ENCODE measurements around the gene ABHD12. TPM values are rescaled to one million over a fixed set of nuclear protein-coding genes. Genes with fewer than 3 reads are reported as not detected.

ABHD12 gene
- total RNA-seq, 1 experiment from 2014 or later, result 60.1 TPM

GRCh38 chr20:25368976-25369375 lies 21.7 kb downstream of the ABHD12 start:
- intact Hi-C loops (cut with micrococcal nuclease; ENCODE audit: unreplicated experiment), result no loop called here
- BruUV-seq (replicated peaks), result no TSS peak
- ChIA-PET CTCF (no interaction called here), POLR2A (ENCODE audit: unreplicated experiment) (no interaction called here)
- Histone ChIP-seq H3K9me3 (ENCODE audit: insufficient read depth, low read depth) (no peaks in the 10 kb centered on the region), H3K79me2 (ENCODE audit: low read depth) (peaks cover 41% of the 10 kb centered on the region), H3K36me3 (ENCODE audit: low read depth) (0 out of 2 replicates have a peak, but pooled peaks cover 3% of the 10 kb centered on the region), H3K4me3 (no peak overlapping the region), H4K20me1 (ENCODE audit: insufficient read depth) (no peaks in the 10 kb centered on the region), H3K4me2 (no peak overlapping the region), H3K9me2 (ENCODE audit: insufficient read depth) (no peaks in the 10 kb centered on the region), H3K4me1 (replicated peaks; ENCODE audit: insufficient read depth) (no peaks in the 10 kb centered on the region), H3F3A (ENCODE audit: insufficient read depth, low read depth) (peaks cover 9% of the 10 kb centered on the region; the same call in 1 of the 2 replicates), H3K27me3 (ENCODE audit: insufficient read depth, low read depth) (no peaks in the 10 kb centered on the region), H2AFZ (no peak overlapping the region), H3K27ac (no peak overlapping the region)
- TF ChIP-seq EZH2 (IDR thresholded peaks at IDR 0.05; ENCODE audit: low read depth) (no peak), CTCF (conservative IDR thresholded peaks at IDR 0.05) (no peak)
- no peak for DNase-seq

- Histone ChIP-seq H3K4me3 (no peak overlapping the region), H2AFZ (no peak overlapping the region), H3K79me2 (ENCODE audit: low read depth) (peaks cover 41% of the 10 kb centered on the region), H3K27me3 (ENCODE audit: insufficient read depth, low read depth) (no peaks in the 10 kb centered on the region), H4K20me1 (ENCODE audit: insufficient read depth) (no peaks in the 10 kb centered on the region), H3K9me3 (ENCODE audit: insufficient read depth, low read depth) (no peaks in the 10 kb centered on the region), H3K36me3 (ENCODE audit: low read depth) (0 out of 2 replicates have a peak, but pooled peaks cover 3% of the 10 kb centered on the region), H3F3A (ENCODE audit: insufficient read depth, low read depth) (peaks cover 9% of the 10 kb centered on the region; the same call in 1 of the 2 replicates), H3K27ac (no peak overlapping the region), H3K9me2 (ENCODE audit: insufficient read depth) (no peaks in the 10 kb centered on the region), H3K4me1 (replicated peaks; ENCODE audit: insufficient read depth) (no peaks in the 10 kb centered on the region), H3K4me2 (no peak overlapping the region)
- BruUV-seq (replicated peaks), result no TSS peak
- ChIA-PET CTCF (no interaction called here), POLR2A (ENCODE audit: unreplicated experiment) (no interaction called here)
- intact Hi-C loops (cut with micrococcal nuclease; ENCODE audit: unreplicated experiment), result no loop called here
- DNase-seq, result no peak
- no peak for TF ChIP-seq CTCF (conservative IDR thresholded peaks at IDR 0.05)
- no peak for TF ChIP-seq EZH2 (IDR thresholded peaks at IDR 0.05; ENCODE audit: low read depth)
Observed at GRCh38 chr20:25368526-25368925, 22.1 kb downstream of the ABHD12 start.

GRCh38 chr20:25364879-25365699 lies 25.5 kb downstream of the ABHD12 start:
- Histone ChIP-seq H3K9me3 (ENCODE audit: insufficient read depth, low read depth) (no peaks in the 10 kb centered on the region), H3K27ac (no peak overlapping the region), H3K4me3 (no peak overlapping the region), H3K27me3 (ENCODE audit: insufficient read depth, low read depth) (no peaks in the 10 kb centered on the region), H2AFZ (no peak overlapping the region), H3K4me1 (replicated peaks; ENCODE audit: insufficient read depth) (peaks cover 12% of the 10 kb centered on the region; the same call in 1 of the 2 replicates), H3F3A (ENCODE audit: insufficient read depth, low read depth) (0 out of 2 replicates have a peak, but pooled peaks cover 6% of the 10 kb centered on the region), H3K79me2 (ENCODE audit: low read depth) (peaks cover 26% of the 10 kb centered on the region), H3K4me2 (no peak overlapping the region), H3K36me3 (ENCODE audit: low read depth) (0 out of 2 replicates have a peak, but pooled peaks cover 3% of the 10 kb centered on the region), H3K9me2 (ENCODE audit: insufficient read depth) (no peaks in the 10 kb centered on the region), H4K20me1 (ENCODE audit: insufficient read depth) (no peaks in the 10 kb centered on the region)
- BruUV-seq (replicated peaks), result no TSS peak
- no peak for TF ChIP-seq CTCF (conservative IDR thresholded peaks at IDR 0.05)
- intact Hi-C loops (cut with micrococcal nuclease; ENCODE audit: unreplicated experiment), result no loop called here
- DNase-seq, result no peak
- CTCF ChIA-PET, result no interaction called here
- POLR2A ChIA-PET (ENCODE audit: unreplicated experiment), result interaction anchor here (0.7 kb wide), 1 partner anchor 34 kb away, joined by 3 read pairs; no protein-coding TSS in a partner anchor

Data from PC-9 (cell line).